Right ventricle myocardium superior (tissue), 1 donor: ENCODE data around the gene ABCA4. TPM values are rescaled to one million over a fixed set of nuclear protein-coding genes. Genes with fewer than 3 reads are reported as not detected.
"Not testable (repeated sequence)": the region's sequence is repeated elsewhere in the genome, so short reads cannot be mapped to it uniquely, and the experiment has no call there.

ENCODE experiments used
- ATAC-seq: fragments of 200-7000 bp; cut with Tn5 transposase; one replicate; pipeline ENCODE4 v1.9.1; 2020; ENCODE audit warnings: mild to moderate bottlenecking; ENCODE audit not compliant: poor library complexity
- DNase-seq: peaks from one replicate; pipeline ENCODE4 v3.0.0-alpha.2; 2020
- intact Hi-C: fragments of 100-400 bp; cut with DNase I; formaldehyde crosslinking; loops from one replicate; pipeline ENCODE4 v1.11.2; 2022
- total RNA-seq: library from RNA; stranded (reverse); fragmentation: NEBNext Ultra II Directional; extraction: Animal tissue kit (Norgen Biotek cat#: 25700); gene quantifications from one replicate; pipeline ENCODE4 v1.2.1, GENCODE V29; 2021
- donor health status: DM: no; HTN: yes; CAD: no; lungs with severe emphysema.

ABCA4 gene
- total RNA-seq, 1 donor from 2014 or later: 0.08 TPM

- intact Hi-C loops: no loop called here
- no peak for DNase-seq
- ATAC-seq: no peak
Measured at GRCh38 chr1:94001397-94002045, 119.4 kb downstream of the ABCA4 start.

DNA sequence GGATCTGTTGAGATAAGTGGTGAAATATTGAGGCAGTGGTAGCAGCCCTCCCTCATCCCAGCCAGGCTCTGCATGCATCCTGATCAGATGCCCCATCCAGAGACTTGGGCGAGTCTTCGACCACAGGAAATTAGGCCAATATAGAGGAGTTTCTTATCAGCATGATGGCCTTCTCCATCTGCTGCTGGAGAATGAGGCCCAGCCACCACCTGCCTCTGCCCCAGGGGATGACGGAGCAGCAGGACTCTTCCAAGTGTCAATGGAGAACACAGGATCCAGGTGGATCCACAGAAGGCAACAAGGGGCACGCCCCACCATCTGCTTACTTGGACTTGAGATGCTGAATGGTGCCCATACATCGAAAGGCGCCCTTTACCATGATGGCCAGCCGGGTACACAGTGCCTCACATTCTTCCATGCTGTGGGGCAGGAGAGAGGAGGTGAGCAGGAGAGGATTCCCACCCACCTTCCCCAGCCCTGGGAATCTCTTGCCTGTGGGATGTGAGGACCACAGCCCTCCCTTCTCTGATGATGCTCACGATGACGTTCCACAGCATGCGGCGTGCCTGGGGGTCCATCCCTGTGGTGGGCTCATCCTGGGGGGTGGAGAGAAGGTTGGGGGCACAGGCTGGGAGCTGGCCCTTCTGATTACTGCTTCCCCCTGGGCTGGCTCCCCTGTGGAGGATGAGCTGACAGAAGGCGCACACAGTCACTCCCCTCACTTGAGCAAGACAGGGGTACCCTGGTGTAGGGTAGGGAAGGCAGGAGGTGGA is 120.3 kb downstream of the ABCA4 start:
- DNase-seq: no peak

GRCh38 chr1:93999840-94000415 is 121.0 kb downstream of the ABCA4 start:
- no peak for DNase-seq
- ATAC-seq: no peak
- intact Hi-C loops: no loop called here

More for the DNA sequence above, 120.3 kb downstream of the ABCA4 start:
- no peak for ATAC-seq
- intact Hi-C loops: no loop called here

DNA sequence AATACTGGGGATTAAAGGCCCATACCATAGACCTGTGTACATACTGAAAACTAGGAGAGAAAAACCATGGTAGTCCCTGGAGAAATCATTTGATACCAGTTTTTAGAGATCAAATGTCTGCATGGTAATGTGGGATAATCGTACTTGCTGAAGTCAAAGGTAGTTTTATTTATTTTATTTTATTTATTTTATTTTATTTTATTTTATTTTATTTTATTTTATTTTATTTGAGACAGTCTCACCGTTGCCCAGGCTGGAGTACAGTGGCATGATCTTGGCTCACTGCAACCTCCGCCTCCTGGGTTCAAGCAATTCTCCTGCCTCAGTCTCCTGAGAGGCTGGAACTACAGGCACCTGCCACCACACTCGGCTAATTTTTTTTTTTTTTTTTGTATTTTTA is 122.4 kb downstream of the ABCA4 start:
- DNase-seq, intact Hi-C loops, ATAC-seq: not testable (repeated sequence)

GRCh38 chr1:93997756-93998155 is 123.2 kb downstream of the ABCA4 start:
- DNase-seq (no peak), ATAC-seq (no peak)
- intact Hi-C loops: no loop called here

DNA sequence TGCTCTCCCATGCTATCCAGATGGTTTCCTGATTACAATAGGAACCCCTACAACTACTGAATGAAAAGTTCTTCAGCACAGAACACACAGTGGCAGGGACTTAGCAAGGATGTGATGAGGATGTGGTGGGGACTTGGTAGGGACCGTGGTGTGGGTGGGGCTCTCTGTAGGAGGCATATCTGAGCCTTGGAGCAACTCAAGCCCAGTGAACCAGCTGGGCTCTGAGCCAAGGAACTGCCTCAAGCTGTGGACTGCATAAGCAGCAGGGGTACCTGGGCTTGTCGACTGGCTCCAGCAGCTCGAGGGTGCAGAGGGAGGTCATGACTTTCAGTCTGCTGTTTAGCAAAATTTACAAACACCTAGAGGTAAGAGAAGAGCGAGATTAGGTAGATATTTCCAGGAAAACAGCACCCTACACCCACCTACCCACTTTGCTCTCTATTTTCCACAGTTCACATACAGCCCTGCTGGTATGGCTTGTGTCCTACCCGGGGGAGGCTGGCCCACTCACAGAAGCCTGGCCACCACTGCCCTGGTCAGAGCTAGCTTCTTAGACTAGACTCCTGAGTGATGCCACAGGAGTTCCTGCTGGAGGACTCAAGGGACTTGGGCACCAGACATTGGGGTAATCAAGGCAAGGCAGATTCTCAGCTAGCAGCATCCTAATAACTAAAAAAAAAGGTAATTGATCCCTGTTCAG is 125.0 kb downstream of the ABCA4 start:
- ATAC-seq (no peak), DNase-seq (no peak)
- intact Hi-C loops: no loop called here

GRCh38 chr1:93993731-93994130 is 127.2 kb downstream of the ABCA4 start:
- ATAC-seq: no peak
- intact Hi-C loops: no loop called here

DNA sequence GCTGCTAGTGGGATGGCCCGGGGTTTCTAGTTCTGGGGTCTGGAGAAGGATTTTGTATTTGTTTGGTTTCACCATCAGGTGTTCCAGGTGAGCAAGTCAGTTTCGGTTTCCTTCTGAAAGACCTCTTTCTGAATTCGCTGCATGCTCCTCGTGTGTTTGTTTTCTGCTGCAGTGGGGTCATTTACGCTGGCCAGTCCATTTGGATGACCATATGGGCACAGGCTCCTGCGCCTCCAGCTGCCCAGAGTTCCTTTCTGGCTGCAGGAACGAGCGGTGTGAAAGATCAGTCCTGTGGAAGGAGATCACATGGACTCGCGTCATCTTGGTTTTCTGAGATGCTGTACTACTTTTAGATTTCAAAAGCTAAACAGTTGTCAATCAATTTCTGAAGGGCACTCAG is 128.0 kb downstream of the ABCA4 start:
- intact Hi-C loops: no loop called here
- ATAC-seq: no peak
- DNase-seq: no peak

More at GRCh38 chr1:93993731-93994130, 127.2 kb downstream of the ABCA4 start:
- DNase-seq: no peak

GRCh38 chr1:93992190-93992589 is 128.8 kb downstream of the ABCA4 start:
- no peak for ATAC-seq
- intact Hi-C loops: no loop called here
- DNase-seq: no peak

DNA sequence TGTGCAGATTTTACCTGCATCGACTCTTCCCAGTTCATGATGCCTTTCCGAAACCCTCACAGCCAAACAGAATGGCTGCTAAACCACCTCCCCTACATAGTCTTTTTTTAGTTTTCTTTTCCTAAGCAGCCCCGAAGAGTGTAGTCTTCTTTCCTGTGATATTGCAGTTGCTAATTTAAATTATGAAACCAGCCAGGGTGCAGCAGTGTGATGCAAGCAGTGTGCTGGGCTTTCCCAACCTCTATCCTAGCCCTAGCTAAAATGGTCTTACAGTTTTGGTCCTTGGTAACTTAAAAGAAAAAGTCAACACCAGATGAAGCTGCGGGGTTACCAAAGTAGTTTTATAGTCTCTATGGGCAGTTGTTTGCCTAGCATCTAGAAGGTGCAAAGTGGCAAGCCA is 129.7 kb downstream of the ABCA4 start:
- intact Hi-C loops: no loop called here
- ATAC-seq: no peak

DNA sequence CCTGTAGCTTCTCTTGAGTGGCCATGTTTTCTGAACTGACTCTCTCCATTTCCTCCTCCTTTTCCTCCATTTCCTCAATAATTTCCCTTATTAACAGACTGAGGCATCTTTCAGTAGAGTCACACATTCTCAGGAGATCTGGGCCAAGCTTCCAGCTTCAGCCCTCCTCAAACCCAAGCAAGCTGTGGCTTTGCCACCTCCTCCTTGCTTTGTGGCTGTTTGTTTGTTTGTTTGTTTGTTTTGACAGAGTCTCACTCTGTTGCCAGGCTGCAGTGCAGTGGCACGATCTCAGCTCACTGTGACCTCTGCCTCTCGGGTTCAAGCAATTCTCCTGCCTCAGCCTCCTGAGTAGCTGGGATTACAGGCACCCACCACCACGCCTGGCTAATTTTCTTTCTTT is 130.5 kb downstream of the ABCA4 start:
- DNase-seq, ATAC-seq, intact Hi-C loops: not testable (repeated sequence)

More for the DNA sequence above, 129.7 kb downstream of the ABCA4 start:
- DNase-seq: no peak

DNA sequence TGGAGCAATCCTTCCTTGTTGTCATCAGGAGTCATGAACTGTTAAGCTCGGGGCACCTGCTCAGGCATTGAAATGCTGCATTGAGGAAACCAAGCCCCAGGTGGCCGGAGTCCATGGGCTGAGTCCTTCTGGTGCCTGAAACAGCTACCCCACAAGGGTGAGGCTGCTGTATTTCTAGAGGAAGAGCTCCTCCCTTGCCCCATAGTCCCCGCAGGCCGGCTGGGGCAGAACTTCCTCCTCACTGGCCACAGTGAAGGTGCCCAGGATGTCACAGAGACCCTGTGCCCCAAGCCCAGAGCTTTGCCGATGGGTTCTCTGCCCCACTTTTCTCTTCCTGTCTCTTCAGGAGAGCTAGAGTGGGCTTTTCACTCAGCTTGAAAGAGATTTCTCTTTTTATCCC is 130.9 kb downstream of the ABCA4 start:
- ATAC-seq (no peak), DNase-seq (no peak)
- intact Hi-C loops: no loop called here

GRCh38 chr1:93989601-93990000 is 131.3 kb downstream of the ABCA4 start:
- DNase-seq (no peak), ATAC-seq (no peak)
- intact Hi-C loops: no loop called here

DNA sequence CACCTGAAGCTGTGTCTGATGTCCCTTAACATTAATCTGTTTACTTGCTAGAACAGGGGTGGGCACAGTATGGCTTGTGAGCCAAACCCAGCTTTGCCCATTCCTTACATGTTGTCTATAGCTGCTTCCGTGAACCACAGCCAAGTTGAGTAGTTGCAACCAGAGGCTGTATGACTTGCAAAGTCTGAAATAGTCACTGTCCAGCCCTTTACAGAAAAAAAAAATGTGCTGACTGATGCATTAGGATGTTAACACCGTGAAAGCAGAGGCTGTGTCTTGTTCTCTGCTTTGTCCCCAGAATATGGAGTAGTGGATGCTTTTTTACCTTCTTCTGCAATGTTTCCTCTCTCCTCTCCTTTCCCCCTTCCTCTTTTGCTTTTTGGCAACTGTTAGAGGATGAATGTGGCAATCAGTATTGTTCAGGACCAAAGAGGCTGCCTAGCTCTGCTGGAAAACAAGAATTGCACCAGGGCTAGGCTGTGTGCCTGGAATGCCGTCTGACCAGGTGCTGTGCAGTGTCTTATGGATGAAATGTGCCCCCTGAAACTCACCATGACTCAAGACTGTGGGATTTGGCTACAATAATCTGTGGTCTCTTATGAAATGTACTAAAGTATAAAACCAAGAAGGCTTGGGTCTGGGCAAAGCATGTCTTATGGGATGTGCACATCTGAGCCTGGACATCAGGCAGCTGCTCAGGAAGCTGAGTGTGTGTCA is 132.2 kb downstream of the ABCA4 start:
- intact Hi-C loops: no loop called here
- DNase-seq (no peak), ATAC-seq (no peak)

DNA sequence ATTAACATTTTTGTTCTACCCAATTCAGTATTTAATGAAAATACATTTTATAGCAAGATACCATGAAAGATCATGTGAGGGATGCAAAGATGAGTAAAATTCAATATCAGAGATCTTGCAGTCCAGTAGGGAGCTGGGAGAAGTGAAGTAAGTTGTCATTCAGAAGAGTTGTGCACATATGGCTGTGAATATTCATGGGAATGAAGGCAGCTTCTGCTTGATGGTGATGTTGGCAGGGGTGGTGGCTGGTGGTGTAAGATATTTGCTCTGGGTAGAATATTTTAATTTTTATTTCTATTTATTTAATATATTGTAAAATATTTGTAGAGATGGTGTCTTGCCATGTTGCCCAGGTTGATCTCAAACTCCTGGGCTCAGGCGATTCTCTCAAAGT is 139.7 kb downstream of the ABCA4 start:
- intact Hi-C loops: no loop called here
- ATAC-seq (no peak), DNase-seq (no peak)

DNA sequence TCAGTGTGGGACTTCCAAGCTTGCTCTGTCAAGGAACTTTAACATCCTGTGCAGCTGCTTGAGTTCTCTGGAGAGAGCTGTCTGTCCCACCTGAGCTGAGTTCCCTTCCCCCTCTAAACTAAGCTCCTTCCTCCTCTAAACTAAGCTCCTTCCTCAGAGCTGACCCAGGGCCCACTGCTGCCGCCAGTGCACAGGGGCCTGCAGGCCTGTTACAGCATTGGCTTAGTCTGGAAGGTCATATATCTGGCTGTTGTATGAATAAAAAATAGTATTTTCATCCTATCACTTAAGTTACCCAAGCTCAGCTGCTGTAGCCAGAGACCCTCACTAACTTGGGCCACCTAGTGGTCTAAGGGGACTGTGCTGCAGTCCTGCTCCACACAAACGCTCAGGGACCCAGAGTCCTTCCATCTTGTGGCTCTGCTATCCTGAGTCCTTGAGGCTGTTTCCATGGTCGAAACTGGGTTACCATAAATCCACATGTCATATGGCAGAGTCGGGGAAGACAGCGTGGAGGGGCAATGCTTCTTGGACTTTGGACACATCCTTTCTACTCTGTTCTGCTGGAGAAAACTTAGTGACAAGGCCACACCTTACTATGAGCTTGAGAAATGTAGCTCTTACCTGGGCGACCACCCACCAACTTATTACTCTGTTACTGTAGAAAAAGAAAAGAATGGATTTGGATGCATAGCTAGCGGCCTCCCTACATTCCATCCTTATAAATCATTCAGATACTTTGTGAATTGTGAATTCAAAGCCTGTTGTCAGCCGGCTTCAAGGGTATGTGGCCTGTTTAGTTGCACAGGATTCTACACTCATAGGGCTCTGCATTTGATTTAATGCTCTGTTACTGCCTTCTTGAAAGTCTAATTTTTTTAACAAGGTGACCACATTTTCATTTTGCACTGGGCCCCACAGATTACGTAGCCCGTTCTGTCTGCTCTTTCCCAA is 140.4 kb downstream of the ABCA4 start:
- intact Hi-C loops: no loop called here
- ATAC-seq (no peak), DNase-seq (no peak)

DNA sequence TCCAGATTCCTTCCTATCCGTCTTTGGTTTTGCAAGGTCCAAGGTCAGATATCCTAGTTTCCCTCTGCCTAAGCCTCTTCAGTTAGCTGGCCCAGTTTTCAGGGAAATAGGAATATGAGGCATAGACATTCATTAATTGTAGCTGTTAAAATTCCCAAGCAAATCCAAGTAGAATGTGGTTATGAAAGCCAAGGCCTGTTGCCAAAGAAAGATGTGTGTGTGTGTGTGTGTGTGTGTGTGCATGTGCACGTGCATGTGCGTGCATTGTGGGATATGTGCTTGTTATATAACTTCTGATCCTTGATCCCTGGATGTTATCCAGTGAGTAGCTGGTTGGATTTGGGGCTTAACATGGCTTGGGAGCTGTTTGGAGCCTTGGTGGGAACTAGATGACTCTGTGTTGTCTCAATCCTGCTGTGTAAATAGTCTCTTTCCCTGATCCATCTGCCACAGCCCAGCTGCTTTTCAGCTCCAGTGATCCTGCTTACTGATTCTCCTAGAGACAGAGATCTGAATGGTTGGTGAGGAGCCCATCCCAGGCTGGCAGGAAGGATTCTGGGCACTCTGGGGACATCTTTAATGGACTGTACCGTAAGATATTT is 141.1 kb downstream of the ABCA4 start:
- intact Hi-C loops: no loop called here
- ATAC-seq (peak; percentile 74), DNase-seq (peak; percentile 51)
